ENCODE measurements around the gene TAP1. TPM values are rescaled to one million over a fixed set of nuclear protein-coding genes. Genes with fewer than 3 reads are reported as not detected.

The TAP1 gene, protein sequence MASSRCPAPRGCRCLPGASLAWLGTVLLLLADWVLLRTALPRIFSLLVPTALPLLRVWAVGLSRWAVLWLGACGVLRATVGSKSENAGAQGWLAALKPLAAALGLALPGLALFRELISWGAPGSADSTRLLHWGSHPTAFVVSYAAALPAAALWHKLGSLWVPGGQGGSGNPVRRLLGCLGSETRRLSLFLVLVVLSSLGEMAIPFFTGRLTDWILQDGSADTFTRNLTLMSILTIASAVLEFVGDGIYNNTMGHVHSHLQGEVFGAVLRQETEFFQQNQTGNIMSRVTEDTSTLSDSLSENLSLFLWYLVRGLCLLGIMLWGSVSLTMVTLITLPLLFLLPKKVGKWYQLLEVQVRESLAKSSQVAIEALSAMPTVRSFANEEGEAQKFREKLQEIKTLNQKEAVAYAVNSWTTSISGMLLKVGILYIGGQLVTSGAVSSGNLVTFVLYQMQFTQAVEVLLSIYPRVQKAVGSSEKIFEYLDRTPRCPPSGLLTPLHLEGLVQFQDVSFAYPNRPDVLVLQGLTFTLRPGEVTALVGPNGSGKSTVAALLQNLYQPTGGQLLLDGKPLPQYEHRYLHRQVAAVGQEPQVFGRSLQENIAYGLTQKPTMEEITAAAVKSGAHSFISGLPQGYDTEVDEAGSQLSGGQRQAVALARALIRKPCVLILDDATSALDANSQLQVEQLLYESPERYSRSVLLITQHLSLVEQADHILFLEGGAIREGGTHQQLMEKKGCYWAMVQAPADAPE
- total RNA-seq, result 26.0 and 112 TPM in 2 replicates

DNA sequence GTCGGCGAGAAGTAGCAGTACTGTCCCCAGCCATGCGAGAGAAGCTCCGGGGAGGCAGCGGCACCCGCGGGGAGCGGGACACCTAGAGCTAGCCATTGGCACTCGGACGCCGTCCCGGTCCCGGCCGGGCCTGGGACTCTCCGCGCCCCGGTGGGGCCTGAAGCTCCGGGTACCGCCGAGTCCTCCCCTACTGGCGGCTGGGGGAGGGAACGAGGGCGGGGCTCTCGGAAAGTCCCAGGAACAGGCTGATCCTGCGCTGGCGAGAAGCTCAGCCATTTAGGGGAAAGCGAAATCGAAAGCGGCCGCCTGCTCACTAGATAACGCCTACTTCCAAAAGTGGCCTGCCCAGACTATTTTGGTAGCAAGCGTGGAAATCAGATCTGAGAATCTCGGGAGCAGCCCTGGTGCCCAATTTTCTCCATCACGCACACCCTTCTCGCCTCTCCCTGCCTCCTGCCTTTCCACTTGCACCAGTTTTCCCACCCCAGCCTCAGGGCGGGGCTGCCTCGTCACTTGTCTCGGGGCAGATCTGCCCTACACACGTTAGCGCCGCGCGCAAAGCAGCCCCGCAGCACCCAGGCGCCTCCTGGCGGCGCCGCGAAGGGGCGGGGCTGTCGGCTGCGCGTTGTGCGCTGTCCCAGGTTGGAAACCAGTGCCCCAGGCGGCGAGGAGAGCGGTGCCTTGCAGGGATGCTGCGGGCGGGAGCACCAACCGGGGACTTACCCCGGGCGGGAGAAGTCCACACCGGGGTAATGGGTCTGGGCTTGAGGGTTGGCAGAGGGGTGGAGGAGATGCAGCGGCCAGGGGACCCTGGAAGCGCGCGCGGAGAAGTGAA lies at the start of gene TAP1, which contains the start of gene PSMB9:
TAP1 (minus strand) TSS at position 164 of the 835 bp plus-strand sequence; CDS start at position 96, 68 bp downstream.
PSMB9 (plus strand) TSS at position 652 of the 835 bp plus-strand sequence; CDS start at position 690, 38 bp downstream.

GRCh38 chr6:32843979-32844838 lies 9.3 kb downstream of the TAP1 start, which contains the start of gene PSMB8:
PSMB8 (minus strand) TSS chr6:32844047; CDS start chr6:32843996, 51 bp downstream.

DNA sequence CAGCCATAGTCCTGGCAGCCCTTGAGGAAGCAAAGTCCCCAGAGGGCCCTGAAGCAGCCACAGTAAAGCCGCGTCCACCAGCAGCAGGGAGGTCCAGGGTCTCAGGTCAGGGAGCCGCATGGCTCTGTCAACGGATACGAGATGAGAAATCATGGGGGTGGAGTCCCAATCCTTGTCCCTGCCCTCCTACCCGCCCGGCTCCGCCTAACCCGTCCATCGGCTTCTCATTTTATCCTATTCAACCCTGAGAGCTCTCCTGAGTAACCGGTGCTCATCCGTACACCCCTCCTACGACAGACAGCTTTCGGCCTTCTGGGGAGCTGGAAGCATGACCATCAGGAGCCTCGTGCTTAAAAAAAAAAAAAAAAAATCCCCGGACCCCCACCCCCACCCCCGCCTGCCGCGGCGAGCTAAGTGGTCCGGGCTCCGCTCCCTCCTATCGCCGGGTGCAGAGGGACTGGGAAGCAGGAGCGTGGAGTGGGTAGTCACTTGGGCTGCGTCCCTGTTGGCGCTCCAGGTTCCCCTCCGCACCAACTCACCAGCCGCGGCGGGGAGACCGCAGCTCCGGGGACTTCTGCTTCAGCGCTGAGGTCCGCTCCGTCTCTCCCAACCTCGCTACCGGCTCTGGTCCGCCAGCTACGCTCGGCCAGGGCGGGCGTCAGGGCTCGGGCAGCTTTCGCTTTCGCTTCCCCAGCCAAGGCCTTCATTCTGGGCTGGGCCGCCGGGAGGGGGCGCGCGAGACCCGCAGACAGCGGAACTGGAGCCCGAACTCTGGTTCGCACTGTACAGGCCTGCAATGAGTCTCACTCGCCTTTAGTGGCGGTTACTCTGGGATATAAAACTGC lies 15.2 kb downstream of the TAP1 start, which contains the start of gene TAP2:
TAP2 (minus strand) TSS at position 626 of the 845 bp plus-strand sequence; CDS start at position 120, 506 bp downstream.

DNA sequence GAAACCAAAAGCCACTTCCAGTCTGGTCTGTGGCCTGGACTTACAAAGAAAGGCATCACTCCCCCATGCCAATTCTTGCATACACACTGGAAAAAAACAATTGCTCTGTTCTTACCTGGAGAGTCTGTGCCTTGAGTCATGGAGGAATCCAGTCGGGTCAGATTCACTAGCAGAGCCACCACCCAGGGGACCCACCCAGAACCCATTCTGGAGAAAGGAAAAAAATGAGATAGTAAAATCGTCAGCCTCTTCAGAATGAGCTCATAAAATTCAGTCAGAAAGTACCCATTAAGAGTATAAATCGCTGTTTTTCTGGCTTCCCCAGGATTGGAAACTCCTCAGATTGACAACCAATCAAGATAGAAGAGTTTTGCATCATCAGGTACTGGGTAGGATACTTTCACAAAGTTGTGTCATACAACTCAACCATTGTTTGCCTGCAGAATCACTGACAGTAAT lies 36.7 kb downstream of the TAP1 start, which contains the start of gene HLA-DOB:
HLA-DOB (minus strand) TSS at position 257 of the 459 bp plus-strand sequence; CDS start at position 206, 51 bp downstream.

Other genes with a start within 250 kb of the TAP1 start
- not detected in 2 replicates for gene HLA-DQA1, start 216.3 kb downstream of the TAP1 start, total RNA-seq
- not detected in 2 replicates for gene HLA-DQB1, start 187.0 kb downstream of the TAP1 start, total RNA-seq
- gene HLA-DQA2, start 112.3 kb downstream of the TAP1 start, total RNA-seq, result not detected in 2 replicates
- not detected in 2 replicates for gene HLA-DQB2, start 90.2 kb downstream of the TAP1 start, total RNA-seq
- not detected in 2 replicates for gene HLA-DOB, start 36.7 kb downstream of the TAP1 start, total RNA-seq
- 5.8 and 25.1 TPM in 2 replicates for gene TAP2, start 15.0 kb downstream of the TAP1 start, total RNA-seq
- 34.1 and 117 TPM in 2 replicates for gene PSMB8, start 9.7 kb downstream of the TAP1 start, total RNA-seq
- gene PSMB9, start 488 bp upstream of the TAP1 start, total RNA-seq, result 8.8 and 89.1 TPM in 2 replicates
- 0.97 and 2.3 TPM in 2 replicates for gene HLA-DMB, start 87.3 kb upstream of the TAP1 start, total RNA-seq
- 0.32 and 2.1 TPM in 2 replicates for gene HLA-DMA, start 99.4 kb upstream of the TAP1 start, total RNA-seq
- 41.9 and 69.0 TPM in 2 replicates for gene BRD2, start 114.9 kb upstream of the TAP1 start, total RNA-seq
- gene HLA-DOA, start 155.9 kb upstream of the TAP1 start, total RNA-seq, result under 0.01 TPM in 1 of 2 replicates, not detected in the other
- gene HLA-DPA1, start 219.9 kb upstream of the TAP1 start, total RNA-seq, result 0.65 and 3.6 TPM in 2 replicates
- gene HLA-DPB1, start 222.3 kb upstream of the TAP1 start, total RNA-seq, result 20.1 and 23.1 TPM in 2 replicates